GM11168 (cell line): Measurements from ENCODE around the gene MARCHF10.

Source experiments
- in situ Hi-C: fragments of 300-500 bp; cut with MboI; formaldehyde crosslinking; loops from one replicate; pipeline ENCODE4 v1.12.0; 2022; ENCODE audit warnings: low sequenced_read_pairs; ENCODE audit not compliant: unreplicated experiment

The MARCHF10 gene

GRCh38 chr17:62688398-62689160 is 119.5 kb downstream of the MARCHF10 start:
- in situ Hi-C loops, result no loop called here

DNA sequence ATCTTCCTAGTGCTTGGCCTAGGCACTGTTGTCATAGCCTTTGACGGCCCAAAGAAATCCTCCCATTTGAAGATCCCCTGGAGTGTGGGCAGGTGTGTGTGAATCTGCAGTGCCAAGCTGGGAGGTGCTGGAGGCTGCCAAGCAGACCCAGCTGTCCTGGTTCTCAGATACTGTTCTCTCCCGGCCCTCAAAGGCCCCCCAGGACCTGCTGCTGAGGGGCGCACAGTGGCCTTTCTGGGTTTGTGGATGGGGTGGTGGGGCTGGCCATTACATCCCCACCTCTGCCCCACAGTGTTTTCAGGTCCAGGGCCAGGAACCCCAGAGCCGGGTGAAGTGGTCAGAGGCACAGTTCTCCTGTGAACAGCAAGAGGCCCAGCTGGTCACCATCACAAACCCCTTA is 120.1 kb downstream of the MARCHF10 start:
- in situ Hi-C loops, result no loop called here

- in situ Hi-C loops, result no loop called here
These were observed 123.9 kb downstream of the MARCHF10 start for GRCh38 chr17:62684179-62684578.

- in situ Hi-C loops, result no loop called here
These were observed 126.2 kb downstream of the MARCHF10 start for GRCh38 chr17:62681939-62682381.

DNA sequence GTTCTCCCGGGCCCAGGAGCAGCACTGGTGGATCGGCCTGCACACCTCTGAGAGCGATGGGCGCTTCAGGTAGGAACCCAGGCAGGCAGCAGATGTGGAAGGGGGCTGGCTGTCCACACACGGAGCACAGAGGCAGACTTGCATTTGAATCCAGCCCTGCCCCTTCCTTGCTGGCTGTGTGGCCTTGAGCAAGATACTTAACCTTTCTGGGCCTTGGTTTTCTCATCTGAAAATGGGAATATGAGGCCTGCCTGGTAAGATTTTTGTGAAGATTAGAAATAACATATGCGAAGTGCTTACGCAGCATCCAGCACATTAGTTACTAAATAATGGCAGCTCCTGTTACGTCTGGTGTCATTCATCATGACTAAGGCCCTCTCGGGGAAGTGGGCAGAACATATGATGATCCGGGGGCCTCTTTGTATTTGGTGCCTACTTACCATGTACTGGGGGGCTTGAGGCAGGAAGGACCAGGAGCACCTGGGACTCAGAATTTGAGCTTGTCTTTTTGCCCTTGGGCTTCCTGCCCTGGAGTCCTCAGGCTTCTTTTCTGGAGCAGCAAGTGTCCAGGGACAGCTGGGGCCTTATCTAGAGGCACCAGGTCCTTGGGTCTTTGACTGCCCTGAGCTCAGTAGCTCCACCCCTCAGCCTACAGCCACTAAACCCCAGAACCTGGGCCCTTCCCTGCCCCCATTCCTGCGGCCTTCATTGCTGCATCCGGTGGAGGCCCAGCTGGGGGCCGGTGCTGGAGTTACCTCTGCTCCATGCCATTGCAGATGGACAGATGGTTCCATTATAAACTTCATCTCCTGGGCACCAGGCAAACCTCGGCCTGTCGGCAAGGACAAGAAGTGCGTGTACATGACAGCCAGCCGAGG is 126.8 kb downstream of the MARCHF10 start:
- in situ Hi-C loops, result no loop called here

DNA sequence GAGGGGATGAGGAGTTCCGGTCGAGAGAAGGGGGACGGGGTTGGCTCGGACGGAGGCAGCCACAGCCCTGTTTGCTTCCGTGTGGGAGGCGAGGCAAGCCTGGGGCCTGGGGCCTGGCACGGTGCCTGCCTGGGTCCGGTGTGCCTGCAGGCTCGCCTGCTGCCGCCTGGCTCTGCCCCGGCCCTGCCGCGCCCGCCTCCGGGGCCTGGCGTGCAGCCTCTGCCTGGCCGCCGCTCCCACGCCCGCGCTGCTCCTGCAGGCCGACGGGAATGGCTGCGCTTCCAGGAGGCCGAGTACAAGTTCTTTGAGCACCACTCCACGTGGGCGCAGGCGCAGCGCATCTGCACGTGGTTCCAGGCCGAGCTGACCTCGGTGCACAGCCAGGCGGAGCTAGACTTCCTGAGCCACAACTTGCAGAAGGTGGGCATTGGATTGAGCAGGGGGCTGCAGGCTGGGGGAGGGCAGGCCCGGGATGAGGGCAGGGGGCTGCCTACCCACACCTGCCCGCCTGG is 127.5 kb downstream of the MARCHF10 start:
- in situ Hi-C loops, result no loop called here

- in situ Hi-C loops, result no loop called here
These were observed 128.2 kb downstream of the MARCHF10 start for GRCh38 chr17:62679866-62680377.

DNA sequence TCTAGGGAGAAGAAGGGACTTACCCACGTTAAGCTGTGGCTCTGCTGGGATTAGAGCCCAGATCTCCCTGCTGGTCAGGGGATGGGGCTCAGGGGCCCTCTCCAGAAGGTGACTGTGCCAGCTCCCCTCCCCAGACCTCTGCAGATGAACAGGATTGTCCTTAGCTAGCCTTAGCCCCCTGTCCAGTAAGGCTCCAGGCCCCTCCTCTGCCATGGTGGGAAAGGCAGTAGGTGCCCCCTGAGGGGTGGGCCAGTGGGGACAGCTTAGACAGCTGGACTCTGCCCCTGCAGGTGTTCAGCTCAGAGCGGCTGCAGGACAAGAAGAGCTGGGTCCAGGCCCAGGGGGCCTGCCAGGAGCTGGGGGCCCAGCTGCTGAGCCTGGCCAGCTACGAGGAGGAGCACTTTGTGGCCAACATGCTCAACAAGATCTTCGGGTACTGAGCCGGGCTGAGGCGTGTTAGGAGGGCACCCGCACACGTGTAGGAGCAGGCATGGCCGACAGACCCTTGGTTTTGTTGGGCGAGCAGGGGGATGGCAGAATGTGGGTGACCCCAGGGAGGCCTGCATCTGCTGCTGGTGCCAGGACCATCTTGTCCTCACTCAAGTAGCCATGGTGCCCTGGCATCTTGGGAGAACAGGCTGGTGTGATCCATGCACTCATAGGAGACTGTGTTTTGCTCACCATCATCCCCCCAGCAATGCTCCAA is 129.7 kb downstream of the MARCHF10 start:
- in situ Hi-C loops, result no loop called here

DNA sequence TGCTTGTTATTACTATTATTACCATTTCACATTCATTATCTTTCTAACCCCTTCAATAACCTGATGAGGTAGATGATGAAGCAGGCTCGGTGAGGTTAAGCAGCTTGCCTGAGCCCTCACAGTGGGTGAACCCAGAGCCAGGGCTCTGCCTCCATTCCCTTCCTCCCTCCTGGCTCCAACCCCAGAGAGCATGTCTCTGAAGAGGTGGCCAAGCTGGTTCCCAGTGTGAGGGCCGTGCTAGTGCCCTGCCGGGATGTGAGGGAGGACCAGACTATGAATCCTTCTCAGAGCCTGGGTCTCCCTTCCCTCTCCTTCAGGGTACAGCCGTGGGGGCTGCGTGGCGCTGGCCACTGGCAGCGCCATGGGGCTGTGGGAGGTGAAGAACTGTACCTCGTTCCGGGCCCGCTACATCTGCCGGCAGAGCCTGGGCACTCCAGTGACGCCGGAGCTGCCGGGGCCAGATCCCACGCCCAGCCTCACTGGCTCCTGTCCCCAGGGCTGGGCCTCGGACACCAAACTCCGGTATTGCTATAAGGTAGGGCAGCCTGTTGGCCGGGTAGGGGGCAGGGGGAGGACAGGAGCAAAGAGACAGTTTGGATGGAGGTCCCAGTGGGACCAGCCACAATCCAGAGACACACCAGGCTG is 131.0 kb downstream of the MARCHF10 start:
- in situ Hi-C loops, result no loop called here

- in situ Hi-C loops, result no loop called here
These were observed 131.7 kb downstream of the MARCHF10 start for GRCh38 chr17:62676231-62676943.

GRCh38 chr17:62675701-62676100 is 132.4 kb downstream of the MARCHF10 start:
- in situ Hi-C loops, result no loop called here

GRCh38 chr17:62675260-62675659 is 132.9 kb downstream of the MARCHF10 start:
- in situ Hi-C loops, result no loop called here

DNA sequence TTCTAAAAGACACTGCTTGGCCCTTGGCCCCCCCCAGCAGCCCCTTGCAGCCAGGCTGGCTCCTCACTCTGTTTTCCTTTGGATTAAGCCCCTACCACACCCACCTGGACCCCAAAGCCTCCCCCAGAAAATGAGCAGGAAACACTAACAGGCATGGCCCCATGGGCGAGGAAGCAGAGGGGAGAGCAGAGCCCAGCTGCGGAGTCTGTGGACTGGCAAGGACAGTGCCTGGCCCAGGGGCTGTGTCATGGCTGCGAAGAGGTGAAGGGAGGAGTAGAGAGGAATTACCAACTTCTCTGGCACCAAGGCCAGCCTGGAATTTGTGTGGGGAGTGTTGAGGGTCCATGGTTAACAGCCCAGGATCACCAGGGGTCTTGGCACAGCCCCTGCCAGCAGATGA is 133.3 kb downstream of the MARCHF10 start:
- in situ Hi-C loops, result no loop called here

- in situ Hi-C loops, result no loop called here
These were observed 133.8 kb downstream of the MARCHF10 start for GRCh38 chr17:62674363-62674739.

DNA sequence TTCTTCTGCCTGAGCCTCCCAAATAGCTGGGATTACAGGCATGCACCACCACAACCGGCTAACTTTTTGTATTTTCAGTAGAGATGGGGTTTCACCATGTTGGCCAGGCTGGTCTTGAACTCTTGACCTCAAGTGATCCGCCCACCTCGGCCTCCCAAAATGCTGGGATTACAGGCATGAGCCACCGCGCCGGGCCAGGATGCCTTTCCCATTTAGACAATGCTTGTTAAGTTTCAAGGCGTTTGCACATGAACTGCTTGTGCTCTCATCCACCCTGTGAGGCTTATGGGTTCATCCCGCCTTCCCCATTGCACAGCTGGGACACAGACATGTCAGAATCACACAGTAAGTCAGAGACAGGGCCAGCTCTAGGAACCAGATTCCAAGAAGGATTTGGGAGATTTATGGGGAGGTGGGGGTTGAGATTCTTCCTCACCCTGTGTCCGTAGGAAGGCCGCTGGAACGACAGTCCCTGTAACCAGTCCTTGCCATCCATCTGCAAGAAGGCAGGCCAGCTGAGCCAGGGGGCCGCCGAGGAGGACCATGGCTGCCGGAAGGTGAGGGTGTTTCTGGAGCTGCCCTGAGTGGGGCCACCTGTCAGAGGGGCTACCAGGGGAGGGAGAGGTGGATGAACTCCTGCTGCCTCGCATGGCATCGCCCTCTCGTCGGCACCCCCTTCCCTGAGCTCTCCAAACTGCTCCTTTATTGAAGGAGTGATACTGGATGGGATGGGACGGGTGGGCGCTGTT is 134.3 kb downstream of the MARCHF10 start:
- in situ Hi-C loops, result no loop called here

GRCh38 chr17:62672957-62673356 is 135.2 kb downstream of the MARCHF10 start:
- in situ Hi-C loops, result no loop called here

DNA sequence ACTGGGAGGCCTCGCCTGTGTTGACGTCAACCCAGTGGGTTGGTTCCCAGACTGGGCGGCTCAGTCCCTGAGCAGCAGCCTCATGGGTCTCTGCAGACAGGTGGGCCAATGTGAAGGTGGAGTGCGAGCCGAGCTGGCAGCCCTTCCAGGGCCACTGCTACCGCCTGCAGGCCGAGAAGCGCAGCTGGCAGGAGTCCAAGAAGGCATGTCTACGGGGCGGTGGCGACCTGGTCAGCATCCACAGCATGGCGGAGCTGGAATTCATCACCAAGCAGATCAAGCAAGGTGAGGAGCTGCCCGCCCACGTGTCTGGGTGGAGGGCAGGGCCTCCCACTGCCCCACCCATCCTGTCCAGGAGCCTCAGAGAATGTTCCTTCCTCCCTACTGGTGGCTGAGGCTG is 136.6 kb downstream of the MARCHF10 start:
- in situ Hi-C loops, result no loop called here

DNA sequence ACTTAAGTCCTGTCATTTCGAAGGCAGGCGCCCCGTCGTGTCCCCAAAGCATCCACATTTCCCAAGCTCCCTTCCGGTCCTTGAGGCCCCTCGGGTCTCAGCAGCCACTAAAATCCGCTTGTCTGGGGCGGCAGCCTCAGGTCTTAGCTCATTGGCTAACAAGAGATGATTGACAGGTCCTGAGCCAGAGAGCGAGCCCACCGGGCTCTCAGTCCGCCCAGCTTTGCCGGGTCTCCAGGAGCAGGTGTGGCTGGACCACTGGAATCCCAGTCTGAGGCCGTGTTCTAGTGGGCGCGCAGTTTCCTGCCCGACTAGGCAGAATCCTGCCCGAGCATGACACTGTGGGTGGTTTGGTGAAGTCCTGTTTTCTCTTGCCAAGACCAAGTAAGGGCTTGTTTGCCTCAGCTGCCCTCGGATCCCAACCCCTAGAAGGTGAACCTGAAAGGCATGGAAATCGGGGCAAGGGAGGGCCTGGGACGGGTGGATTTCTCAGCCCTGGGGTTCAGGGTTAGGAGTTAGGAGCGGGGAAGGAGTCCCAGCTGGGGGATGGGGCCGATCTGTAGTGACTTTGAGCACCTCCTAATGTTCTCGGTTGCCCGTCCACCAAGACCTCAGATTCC is 137.8 kb downstream of the MARCHF10 start:
- in situ Hi-C loops, result no loop called here
